ENCODE measurements around the gene PCBP3. TPM values are rescaled to one million over a fixed set of nuclear protein-coding genes. Genes with fewer than 3 reads are reported as not detected.

The PCBP3 gene
- polyA plus RNA-seq, 1 donor from 2014 or later: 1.4 TPM

- H3K36me3 Mint-ChIP-seq: peaks cover 2% of the 10 kb centered on the region
- H3K4me1 Mint-ChIP-seq: no peaks in the 10 kb centered on the region
- no peak overlapping the region for H3K27ac Mint-ChIP-seq
Observed at GRCh38 chr21:45749974-45750373, 106.4 kb downstream of the PCBP3 start.

DNA sequence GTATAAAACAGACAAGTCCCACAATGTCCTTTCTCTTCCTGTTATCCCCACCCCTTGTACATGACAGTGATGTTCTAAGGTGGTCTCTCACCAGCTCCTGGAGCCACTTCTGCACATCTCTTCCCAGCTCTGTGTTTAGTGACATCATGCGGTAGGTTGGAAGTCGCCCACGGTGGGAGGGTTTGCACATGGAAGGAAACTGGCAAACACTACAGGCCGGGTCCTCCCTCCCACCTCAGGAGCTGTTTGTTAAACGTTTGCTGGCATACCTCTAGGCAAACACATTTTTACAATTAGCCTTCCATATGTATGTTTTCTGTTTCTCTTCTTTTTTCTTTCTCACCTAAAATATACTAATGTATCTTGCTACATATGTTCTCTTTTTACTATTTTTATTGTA, 107.4 kb downstream of the PCBP3 start:
- no peak overlapping the region for H3K4me3 Mint-ChIP-seq
- H3K9me3 Mint-ChIP-seq: peaks cover 1 to 4% (median 2%) of the 10 kb centered on the region in 3 donors
- no peaks in the 10 kb centered on the region for H3K4me1 Mint-ChIP-seq
- H3K27ac Mint-ChIP-seq: no peak overlapping the region
- no peaks in the 10 kb centered on the region for H3K36me3 Mint-ChIP-seq
- no peaks in the 10 kb centered on the region for H3K27me3 Mint-ChIP-seq

More at GRCh38 chr21:45749974-45750373, 106.4 kb downstream of the PCBP3 start:
- Mint-ChIP-seq H3K4me3 (no peak overlapping the region), H3K9me3 (peaks cover 0 to 2% (median 0%) of the 10 kb centered on the region in 3 donors), H3K27me3 (no peaks in the 10 kb centered on the region)

- H3K4me3 Mint-ChIP-seq: no peak overlapping the region
- peaks cover 2% of the 10 kb centered on the region for H3K36me3 Mint-ChIP-seq
- peaks cover 2 to 9% (median 6%) of the 10 kb centered on the region in 3 donors for H3K9me3 Mint-ChIP-seq
- H3K4me1 Mint-ChIP-seq: no peaks in the 10 kb centered on the region
- H3K27me3 Mint-ChIP-seq: no peaks in the 10 kb centered on the region
- H3K27ac Mint-ChIP-seq: no peak overlapping the region
Observed at GRCh38 chr21:45753445-45753844, 109.9 kb downstream of the PCBP3 start.

GRCh38 chr21:45756029-45756428, 112.5 kb downstream of the PCBP3 start:
- no peaks in the 10 kb centered on the region for H3K27me3 Mint-ChIP-seq
- no peak overlapping the region for H3K27ac Mint-ChIP-seq
- peaks cover 2% of the 10 kb centered on the region for H3K36me3 Mint-ChIP-seq

GRCh38 chr21:45756669-45757068, 113.1 kb downstream of the PCBP3 start:
- H3K4me1 Mint-ChIP-seq: no peaks in the 10 kb centered on the region
- H3K9me3 Mint-ChIP-seq: peaks cover 2 to 9% (median 7%) of the 10 kb centered on the region in 3 donors
- no peak overlapping the region for H3K27ac Mint-ChIP-seq
- peaks cover 2% of the 10 kb centered on the region for H3K36me3 Mint-ChIP-seq
- no peaks in the 10 kb centered on the region for H3K27me3 Mint-ChIP-seq
- no peak overlapping the region for H3K4me3 Mint-ChIP-seq

More at GRCh38 chr21:45756029-45756428, 112.5 kb downstream of the PCBP3 start:
- H3K4me3 Mint-ChIP-seq: no peak overlapping the region
- no peaks in the 10 kb centered on the region for H3K4me1 Mint-ChIP-seq
- peaks cover 2 to 9% (median 7%) of the 10 kb centered on the region in 3 donors for H3K9me3 Mint-ChIP-seq

GRCh38 chr21:45761704-45762103, 118.2 kb downstream of the PCBP3 start:
- peak overlapping the region in 1 of 3 donors; percentile 47 for H3K27ac Mint-ChIP-seq
- H3K4me3 Mint-ChIP-seq: no peak overlapping the region
- H3K9me3 Mint-ChIP-seq: peaks cover 0 to 2% (median under 1%) of the 10 kb centered on the region in 3 donors
- H3K27me3 Mint-ChIP-seq: no peaks in the 10 kb centered on the region
- H3K4me1 Mint-ChIP-seq: no peaks in the 10 kb centered on the region
- H3K36me3 Mint-ChIP-seq: peaks cover 3% of the 10 kb centered on the region

DNA sequence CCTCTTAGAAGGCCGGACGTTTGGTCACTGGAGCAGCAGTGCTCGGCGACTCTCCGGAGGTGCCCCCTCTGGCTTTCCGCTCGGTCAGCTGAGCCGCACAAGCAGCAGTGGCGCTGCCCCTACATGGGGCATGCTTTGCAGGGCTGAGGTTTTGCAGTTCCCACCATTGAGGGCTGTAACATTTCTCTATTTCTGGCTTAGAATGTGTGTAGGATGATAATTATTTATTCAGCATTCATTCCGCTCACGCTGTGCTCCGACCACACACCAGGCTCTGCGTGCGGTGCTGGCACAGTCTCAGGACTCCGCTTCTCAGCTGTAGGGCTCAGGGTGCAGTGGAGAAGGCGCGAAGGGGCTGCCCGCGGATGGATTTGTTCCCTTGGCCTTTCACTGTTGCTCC, 119.5 kb downstream of the PCBP3 start:
- Mint-ChIP-seq H3K36me3 (peaks cover 3% of the 10 kb centered on the region), H3K4me1 (no peaks in the 10 kb centered on the region), H3K27me3 (no peaks in the 10 kb centered on the region), H3K9me3 (peaks cover 0 to 2% (median 0%) of the 10 kb centered on the region in 3 donors), H3K27ac (no peak overlapping the region), H3K4me3 (no peak overlapping the region)

DNA sequence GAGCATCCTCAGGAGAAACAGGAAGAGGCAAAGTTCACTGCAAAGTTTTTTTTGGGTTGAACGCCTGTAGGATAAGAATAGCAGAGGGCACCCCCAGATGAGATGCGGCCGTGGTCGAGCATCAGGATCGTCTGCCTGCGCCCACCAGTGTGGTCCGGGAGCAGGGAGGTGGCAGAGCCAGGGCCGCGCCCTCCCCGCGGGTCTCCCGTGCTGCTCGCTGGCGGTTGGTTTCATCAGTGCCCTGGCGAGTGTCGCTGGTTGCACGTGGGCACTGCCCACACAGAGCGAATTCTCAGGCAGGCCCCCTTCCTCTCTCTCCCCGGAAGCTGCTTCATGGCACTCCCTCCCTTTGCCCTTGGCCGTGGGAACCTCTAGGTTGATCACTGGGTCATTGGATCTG, 120.0 kb downstream of the PCBP3 start:
- H3K36me3 Mint-ChIP-seq: peaks cover 3% of the 10 kb centered on the region
- H3K9me3 Mint-ChIP-seq: peaks cover 0 to 2% (median 0%) of the 10 kb centered on the region in 3 donors
- H3K4me1 Mint-ChIP-seq: peaks cover 0 to 1% (median 0%) of the 10 kb centered on the region in 3 donors
- H3K27ac Mint-ChIP-seq: no peak overlapping the region
- H3K27me3 Mint-ChIP-seq: no peaks in the 10 kb centered on the region
- H3K4me3 Mint-ChIP-seq: no peak overlapping the region

DNA sequence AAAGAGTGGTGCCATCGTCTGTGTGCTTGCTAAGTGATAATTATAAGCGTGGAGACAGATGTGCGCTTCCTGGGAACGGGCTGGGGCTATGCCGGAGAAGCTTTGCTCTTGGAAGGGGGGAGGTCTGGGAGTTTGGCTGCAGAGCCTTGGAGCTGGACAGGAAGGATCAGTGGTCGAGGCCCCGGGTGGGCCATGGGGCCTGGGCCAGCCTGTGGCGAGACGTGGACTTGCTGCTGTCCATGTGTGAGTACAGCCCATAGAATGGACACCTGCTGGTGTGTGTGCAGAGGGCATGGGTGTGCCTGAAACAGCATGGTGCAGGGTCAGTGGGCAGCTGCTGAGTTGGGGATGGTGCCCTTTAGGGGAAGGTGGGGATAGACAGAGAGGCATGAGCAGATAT, 121.3 kb downstream of the PCBP3 start:
- Mint-ChIP-seq H3K27me3 (no peaks in the 10 kb centered on the region), H3K27ac (no peak overlapping the region), H3K36me3 (peaks cover 5% of the 10 kb centered on the region), H3K9me3 (no peaks in the 10 kb centered on the region), H3K4me1 (peaks cover 0 to 1% (median 0%) of the 10 kb centered on the region in 3 donors), H3K4me3 (no peak overlapping the region)

DNA sequence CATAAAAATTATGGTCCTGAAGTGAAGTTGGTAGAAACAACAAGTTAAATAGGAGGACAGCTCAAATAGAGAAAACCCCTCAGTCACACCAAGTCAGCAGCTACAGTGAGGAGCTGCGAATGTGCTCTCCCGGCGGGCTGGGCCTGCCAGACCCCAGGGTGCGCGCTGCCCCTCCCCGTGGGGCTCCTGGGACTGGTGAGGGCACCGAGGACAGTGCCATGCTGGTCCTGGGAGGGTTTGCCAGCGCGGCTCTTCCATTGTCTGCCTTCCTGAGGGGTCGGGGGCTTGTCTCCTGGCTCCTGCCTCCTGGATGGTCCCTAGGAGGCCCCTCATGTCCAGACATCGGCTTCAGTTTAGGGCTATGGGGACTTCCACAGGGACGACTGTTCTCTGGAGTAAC, 121.8 kb downstream of the PCBP3 start:
- no peak overlapping the region for H3K27ac Mint-ChIP-seq
- H3K27me3 Mint-ChIP-seq: no peaks in the 10 kb centered on the region
- no peaks in the 10 kb centered on the region for H3K9me3 Mint-ChIP-seq
- peaks cover 0 to 1% (median 0%) of the 10 kb centered on the region in 3 donors for H3K4me1 Mint-ChIP-seq
- H3K36me3 Mint-ChIP-seq: peaks cover 5% of the 10 kb centered on the region
- no peak overlapping the region for H3K4me3 Mint-ChIP-seq

GRCh38 chr21:45766055-45766454, 122.5 kb downstream of the PCBP3 start:
- Mint-ChIP-seq H3K27ac (no peak overlapping the region), H3K36me3 (peaks cover 5% of the 10 kb centered on the region), H3K27me3 (no peaks in the 10 kb centered on the region), H3K4me3 (no peak overlapping the region), H3K4me1 (peaks cover 0 to 1% (median 0%) of the 10 kb centered on the region in 3 donors), H3K9me3 (no peaks in the 10 kb centered on the region)

- Mint-ChIP-seq H3K9me3 (no peaks in the 10 kb centered on the region), H3K4me3 (no peak overlapping the region), H3K36me3 (peaks cover 5% of the 10 kb centered on the region), H3K4me1 (peaks cover 0 to 3% (median 0%) of the 10 kb centered on the region in 3 donors), H3K27me3 (no peaks in the 10 kb centered on the region), H3K27ac (no peak overlapping the region)
Observed at GRCh38 chr21:45766501-45766900, 123.0 kb downstream of the PCBP3 start.

DNA sequence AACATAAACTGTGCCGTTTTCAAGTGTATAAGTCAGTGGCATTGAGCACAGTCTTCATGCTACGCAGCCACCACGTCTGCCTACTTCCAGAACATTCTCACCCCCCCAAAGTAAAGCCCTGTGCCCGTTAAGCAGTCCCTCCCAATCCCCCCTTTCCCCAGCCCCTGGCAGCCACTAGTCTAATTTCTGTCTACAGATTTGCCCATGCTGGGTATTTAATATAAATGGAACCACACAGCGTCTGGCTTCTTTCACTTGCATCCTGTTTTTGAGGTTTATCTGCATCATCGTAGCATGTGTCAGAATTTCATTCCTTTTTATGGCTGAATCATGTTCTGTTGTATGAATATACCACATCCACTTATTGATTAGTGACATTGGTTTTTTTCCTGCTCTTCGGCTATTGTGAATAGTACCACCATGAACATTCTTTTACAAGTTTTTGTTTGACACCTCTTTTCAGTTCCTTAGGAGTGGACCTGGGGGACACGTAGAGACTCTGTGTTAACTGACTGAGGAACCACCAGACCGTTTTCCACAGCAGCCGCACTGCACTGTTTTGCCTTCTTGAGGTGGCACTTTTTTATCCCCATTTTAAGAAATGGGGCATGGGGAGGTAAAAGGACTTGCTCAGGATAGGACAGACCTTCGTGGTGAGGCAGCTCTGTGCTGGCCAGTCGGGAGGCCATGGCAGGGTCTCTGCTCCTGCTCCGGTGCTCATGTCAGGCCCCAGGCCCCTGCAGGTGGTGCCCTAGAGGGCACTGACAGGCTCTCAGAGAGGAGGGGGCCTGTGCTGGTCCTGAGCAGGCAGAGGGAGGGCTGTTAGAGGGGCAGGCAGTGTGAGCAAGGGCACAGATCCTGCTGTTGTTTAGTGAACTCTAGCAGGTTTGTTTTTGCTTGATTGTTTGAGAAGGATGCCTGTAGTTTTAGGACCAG, 123.8 kb downstream of the PCBP3 start:
- Mint-ChIP-seq H3K36me3 (peaks cover 2% of the 10 kb centered on the region), H3K27ac (no peak overlapping the region), H3K4me1 (peaks cover 0 to 4% (median 0%) of the 10 kb centered on the region in 3 donors), H3K4me3 (no peak overlapping the region), H3K27me3 (no peaks in the 10 kb centered on the region), H3K9me3 (peaks cover 0 to 3% (median 0%) of the 10 kb centered on the region in 3 donors)

- H3K27me3 Mint-ChIP-seq: no peaks in the 10 kb centered on the region
- H3K4me1 Mint-ChIP-seq: peaks cover 0 to 4% (median 0%) of the 10 kb centered on the region in 3 donors
- H3K27ac Mint-ChIP-seq: no peak overlapping the region
- no peak overlapping the region for H3K4me3 Mint-ChIP-seq
- peaks cover 2% of the 10 kb centered on the region for H3K36me3 Mint-ChIP-seq
- H3K9me3 Mint-ChIP-seq: peaks cover 0 to 6% (median 3%) of the 10 kb centered on the region in 3 donors
Observed at GRCh38 chr21:45768011-45768739, 124.7 kb downstream of the PCBP3 start.

DNA sequence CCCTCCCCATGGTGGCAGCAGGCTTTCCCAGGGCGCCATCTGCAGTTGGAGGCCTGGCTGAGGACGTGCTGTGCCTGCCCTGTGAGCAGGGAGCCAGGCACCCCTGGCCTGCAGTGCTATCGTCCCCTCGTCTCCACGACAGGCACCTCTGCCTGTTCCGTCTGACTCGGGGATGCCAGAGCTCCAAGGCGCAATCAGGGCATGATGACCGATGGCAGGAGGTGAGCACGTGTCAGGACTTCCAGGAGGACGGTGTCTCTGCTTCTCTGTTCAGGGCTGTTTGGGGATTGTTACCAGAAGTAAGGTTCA, 125.2 kb downstream of the PCBP3 start:
- Mint-ChIP-seq H3K4me1 (peaks cover 0 to 4% (median 0%) of the 10 kb centered on the region in 3 donors), H3K27me3 (no peaks in the 10 kb centered on the region), H3K9me3 (peaks cover 0 to 6% (median 3%) of the 10 kb centered on the region in 3 donors), H3K4me3 (no peak overlapping the region), H3K27ac (no peak overlapping the region), H3K36me3 (peaks cover 2% of the 10 kb centered on the region)
